HG03571 (cell line): ENCODE results near the gene ALDH3A1.

Experiments
- ATAC-seq: cut with Tn5 transposase; IDR thresholded peaks from one replicate; pipeline ENCODE4 v1.9.1; 2021; ENCODE audit not compliant: unreplicated experiment

ALDH3A1 gene

DNA sequence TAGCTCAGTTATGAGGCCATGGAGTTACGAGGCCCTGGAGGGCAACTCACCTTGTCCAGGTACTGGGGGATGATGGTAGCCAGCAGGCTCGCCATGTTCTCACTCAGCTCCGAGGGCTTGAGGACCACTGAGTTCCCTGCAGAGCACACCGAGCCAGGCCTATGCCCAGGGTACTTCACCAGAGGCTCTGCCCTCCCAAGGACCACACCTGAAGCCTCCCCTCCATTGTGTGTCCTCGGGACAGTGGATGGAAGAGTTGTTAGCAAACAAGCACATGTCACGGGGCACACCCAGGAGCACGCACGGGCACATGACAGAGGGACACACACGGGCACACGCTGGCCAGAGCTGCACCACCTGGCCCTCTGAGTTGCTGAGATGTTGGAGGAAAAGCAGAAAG, 5.6 kb downstream of the ALDH3A1 start:
- no peak for ATAC-seq

- ATAC-seq, result no peak
Observed at GRCh38 chr17:19741832-19742457, 6.2 kb downstream of the ALDH3A1 start.

GRCh38 chr17:19740933-19741332, 7.2 kb downstream of the ALDH3A1 start:
- no peak for ATAC-seq

DNA sequence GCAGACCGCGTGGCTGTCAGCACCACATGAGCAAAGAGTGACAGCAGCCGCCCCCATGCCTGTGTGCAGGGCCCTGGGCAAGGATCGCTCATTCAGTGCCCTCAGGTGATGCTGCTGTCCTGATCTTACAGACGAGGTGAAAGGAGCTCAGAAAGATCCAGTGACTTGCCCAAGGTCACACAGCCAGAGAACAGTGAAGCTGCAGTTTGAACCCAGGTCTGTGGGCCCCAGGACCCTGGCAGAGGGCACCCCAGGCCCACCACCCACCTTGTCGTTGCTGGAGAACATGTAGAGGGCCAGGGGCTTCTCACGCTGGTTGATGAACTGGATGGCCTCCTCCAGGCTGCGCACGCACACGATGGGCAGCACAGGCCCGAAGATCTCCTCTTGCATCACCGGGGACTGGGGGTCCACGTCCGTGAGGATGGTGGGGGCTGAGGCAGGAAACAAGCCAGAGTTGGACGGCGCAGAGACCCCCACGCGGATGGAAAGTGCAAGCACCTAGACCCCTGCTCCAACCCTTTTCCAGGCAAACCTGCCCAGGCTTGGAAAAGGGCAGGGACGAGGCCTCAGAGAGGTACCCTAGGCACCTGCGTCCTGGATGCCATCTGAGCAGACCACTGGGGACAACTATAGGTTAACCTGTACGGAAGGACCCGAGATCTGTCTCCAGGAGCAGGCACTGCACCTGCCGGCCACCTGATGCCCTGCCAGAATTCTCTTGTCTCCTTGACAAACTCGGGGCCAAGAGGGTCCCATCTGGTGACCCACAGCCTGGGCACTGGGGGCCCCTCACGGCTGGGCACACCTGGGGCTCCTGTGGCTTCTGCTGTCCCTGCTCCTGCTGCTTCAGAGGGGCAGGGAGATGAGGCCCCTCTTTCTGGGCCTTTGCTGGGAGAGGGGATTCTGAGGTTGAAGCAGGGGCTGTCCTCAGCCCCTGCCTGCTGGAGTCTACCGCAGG, 8.6 kb downstream of the ALDH3A1 start:
- ATAC-seq, result no peak

DNA sequence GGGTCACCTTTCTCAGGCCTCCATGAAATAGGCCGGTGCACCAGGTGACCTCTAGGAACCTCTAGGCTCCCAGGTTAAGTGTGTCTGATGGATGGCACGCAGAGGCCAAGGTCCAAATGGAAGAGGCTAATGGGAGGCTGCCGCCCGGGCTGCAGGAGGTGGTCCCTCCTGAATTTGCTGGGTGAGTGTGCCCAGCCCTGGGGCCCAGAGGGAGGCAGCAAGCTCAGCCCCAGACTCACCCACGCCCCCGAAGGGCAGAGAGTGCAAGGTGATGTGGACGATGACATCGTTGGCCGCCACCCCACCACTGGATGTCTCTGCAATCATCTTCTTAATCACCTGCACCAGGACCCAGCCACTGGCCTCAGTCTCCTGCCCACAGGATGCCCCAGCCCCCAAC, 9.3 kb downstream of the ALDH3A1 start:
- ATAC-seq, result no peak

DNA sequence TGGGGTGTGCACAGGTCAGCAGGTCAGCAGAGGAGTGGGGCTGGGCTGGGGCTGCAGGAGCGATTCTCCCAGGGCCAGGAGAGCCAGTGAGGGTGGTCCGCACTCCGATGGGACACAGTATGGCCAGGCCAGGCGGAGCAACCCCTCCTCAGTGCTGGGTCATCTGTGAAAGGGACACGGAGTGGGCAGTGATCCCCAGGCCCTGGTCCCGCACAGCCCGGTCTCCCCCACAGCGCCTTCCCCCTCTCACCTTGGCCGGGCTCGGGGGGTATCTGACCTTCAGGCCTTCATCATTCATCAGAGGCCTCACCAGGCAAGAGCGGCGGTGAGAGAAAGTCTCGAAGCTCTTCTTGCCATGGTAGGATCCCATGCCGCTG, 10.0 kb downstream of the ALDH3A1 start:
- ATAC-seq, result no peak

DNA sequence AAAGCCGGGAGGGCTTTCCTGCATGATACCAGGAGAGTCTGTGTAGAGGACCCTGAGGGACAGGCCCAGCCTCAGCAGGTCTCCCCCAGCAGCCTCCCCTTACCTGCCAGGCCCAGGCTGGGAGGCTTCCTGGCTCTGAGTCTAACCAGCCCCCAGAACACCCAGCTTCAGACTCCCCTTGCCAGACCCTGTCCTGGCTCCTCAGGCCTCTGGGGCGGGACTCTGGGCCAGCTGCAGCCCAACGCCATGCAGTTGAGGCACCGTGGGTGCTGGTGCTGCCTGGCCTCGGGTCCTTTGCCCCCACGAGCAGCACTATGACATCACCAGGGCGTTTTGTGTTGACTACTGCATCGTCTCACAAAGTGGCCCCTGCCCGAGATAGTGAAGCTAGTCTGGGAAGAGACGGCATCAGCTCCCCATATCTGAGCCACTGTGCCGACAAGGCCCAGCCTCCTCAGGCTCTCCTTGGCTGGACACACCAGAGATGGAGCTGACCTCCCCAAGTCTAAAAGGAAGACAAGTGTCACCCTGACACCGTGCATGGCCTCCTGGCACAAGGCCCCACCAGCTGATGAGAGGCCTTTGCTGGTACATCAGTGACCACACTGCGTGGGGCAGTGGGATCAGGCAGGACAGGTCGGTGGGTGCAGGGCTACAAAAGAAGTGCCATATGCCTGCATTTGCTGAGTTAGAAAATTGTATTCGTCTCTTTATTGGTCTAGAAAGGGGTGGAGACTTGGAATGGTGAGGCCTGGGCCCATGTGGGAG, 10.6 kb downstream of the ALDH3A1 start:
- ATAC-seq, result no peak

DNA sequence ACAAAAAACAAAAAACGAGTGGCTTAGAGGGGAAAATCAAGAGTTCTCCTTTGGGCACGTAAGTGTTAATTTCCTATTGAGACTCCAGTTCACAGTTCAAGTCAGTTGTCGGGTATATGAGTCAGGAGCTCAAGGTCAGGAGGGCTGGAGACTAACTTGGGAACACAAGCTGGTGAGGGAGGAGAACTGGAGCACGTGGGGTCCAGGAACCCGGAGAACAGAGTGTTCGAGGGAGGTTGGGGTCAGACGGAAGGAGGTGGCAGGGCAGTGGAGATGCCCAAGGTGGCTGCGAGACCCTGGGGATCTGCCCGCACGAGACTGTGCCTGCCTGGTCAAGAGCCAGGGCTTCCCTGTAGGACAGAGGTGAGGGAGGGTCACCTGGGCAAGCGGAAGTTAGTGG, 12.0 kb downstream of the ALDH3A1 start:
- ATAC-seq, result no peak

- ATAC-seq, result no peak
Observed at GRCh38 chr17:19733953-19734526, 14.1 kb downstream of the ALDH3A1 start.

GRCh38 chr17:19731626-19732025, 16.5 kb downstream of the ALDH3A1 start:
- no peak for ATAC-seq

- ATAC-seq, result no peak
Observed at GRCh38 chr17:19730843-19731242, 17.3 kb downstream of the ALDH3A1 start.

DNA sequence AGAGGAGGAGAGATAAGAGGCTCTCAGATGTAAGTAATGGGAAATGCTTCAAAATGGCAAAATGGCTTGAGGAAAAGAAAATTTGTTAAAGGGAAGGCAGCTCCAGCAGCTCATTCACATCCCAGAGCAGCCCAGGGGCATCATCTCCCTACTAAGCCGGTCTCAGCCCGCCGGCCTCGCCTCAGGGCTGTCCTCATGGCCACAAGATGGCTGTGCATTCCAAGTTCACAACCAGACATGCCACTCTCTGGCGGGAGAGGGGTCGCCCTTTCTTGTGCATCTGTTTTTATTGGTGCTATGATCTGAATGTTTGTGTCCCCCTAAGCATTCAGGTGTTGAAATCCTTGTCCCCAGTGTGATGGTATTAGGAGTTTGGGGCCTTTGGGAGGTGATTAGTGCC, 18.2 kb downstream of the ALDH3A1 start:
- no peak for ATAC-seq

GRCh38 chr17:19728084-19728495, 20.0 kb downstream of the ALDH3A1 start:
- ATAC-seq, result no peak

DNA sequence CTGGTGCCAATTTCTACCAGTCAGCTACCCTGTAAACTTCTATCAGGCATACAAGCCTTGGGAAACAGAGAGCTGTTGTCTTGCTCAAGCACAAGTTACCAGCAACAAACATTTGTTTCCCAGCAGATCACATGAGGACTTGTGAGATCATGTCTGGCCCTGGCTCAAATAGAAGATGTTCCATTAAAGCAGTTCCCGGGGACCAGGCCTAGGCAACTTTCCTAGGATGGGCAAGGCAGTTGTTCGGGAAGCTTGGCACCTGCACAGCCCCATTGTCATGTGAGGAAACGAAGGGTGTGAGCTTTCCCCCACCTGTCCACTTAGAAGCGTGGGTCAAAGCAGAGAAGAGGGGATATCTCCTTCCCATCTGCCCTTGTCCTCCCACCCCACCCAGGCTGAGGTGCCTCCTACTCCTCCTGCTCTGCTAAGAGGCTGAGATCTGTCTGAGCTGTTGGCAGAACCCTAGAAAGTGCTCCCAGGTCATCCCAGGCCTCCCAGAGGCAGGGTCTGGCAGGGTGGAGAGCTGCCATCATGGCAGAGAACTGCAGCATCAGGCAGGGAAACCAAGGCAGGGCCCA, 20.5 kb downstream of the ALDH3A1 start:
- no peak for ATAC-seq

DNA sequence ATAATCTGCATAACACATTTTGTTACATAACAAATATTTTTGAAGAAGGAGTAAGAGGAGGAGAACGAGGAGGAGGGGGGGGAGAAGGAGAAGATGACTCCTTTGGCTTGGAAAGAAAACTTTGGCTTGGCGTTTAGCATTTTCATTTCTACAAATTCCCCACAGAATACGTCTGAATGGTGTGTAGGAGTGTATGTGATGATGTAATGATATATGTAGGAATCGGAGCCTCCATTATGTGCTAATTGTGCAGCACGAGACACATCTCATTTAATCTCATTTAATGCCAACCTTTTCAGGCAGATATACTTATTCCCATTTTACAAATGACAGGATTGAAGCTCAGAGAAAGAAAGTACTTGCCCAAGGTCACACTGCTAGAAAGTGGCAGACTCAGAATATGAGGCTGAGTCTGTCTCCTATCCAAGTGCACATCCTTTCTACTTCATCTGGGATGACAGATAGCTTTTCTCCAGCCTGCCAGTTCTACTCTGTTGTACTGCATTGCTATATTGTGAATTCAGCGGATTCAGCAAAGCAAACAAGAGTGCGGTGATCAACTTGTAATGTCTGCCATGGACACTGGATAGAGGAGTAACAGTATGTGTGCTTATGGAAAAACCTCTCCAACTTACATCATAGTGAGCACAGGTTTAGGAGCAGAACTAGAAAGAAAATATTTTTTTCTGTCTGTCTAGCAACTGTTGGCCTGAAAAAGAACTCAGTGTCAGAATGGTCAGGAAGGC, 21.3 kb downstream of the ALDH3A1 start:
- no peak for ATAC-seq

- ATAC-seq, result no peak
Observed at GRCh38 chr17:19725486-19725885, 22.6 kb downstream of the ALDH3A1 start.

DNA sequence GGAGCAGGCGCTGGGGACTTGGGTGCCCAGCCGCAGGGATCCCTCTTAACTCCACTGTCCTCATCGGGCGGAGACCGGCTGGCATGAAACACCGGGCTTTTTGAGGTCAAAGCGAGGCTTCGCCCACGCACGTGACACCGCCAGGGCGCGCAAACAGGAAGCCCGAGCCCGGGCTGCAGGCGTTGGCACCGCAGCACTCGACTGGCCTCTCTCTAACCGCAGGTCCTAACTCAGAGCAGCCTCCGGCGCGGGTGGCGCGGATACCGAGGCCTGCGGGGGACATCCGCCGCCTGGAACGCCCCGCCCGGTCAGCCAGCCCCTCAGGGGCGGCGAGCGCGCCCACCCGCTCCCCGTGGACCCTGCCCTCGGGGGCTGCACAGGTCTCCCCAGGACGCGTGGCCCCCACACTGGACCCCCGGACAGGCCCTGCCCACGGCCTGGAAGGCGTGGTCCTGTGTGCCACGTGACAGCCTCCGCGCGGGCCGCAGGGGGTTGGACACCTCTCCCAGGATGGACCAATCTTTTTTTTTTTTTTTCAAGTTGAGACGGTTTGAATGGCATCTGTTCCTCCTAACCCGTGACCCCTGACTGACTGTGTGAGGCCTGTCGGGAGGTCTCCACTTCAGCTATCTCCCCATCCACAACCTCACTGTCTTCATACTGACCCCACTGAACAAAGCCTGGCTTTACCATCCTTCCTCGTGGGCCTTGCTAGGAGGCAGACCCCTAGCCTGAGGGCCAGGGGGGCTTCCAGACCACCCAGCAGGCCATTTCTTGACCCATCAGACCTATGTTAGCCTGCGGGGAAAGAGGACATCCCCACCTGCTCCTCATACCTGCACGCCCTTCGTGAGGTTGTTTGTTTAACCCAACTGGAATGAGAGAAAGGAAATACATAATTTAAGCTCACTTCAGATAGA, 23.3 kb downstream of the ALDH3A1 start:
- no peak for ATAC-seq

- no peak for ATAC-seq
Observed at GRCh38 chr17:19723964-19724363, 24.1 kb downstream of the ALDH3A1 start.
